NCI-H128 (cell line): ENCODE data around the gene S100A16.

ENCODE experiments used
- DNase-seq: peaks from one replicate; lab custom pipeline; 2025; ENCODE audit not compliant: unreplicated experiment; lab: John Stamatoyannopoulos, UW

The S100A16 gene

GRCh38 chr1:153616144-153616916 is 3.4 kb upstream of the S100A16 start, which contains the start of gene S100A14:
Gene S100A14, minus strand, starts transcription at chr1:153616325. Its CDS starts 467 bp downstream, at chr1:153615858.
- DNase-seq, result no peak

- no peak for DNase-seq
Measured at GRCh38 chr1:153615406-153615805, 2.5 kb upstream of the S100A16 start.

GRCh38 chr1:153614906-153615305 is 2.0 kb upstream of the S100A16 start:
- no peak for DNase-seq

GRCh38 chr1:153614189-153614900 is 1.4 kb upstream of the S100A16 start:
- no peak for DNase-seq

GRCh38 chr1:153613406-153613805 is 469 bp upstream of the S100A16 start:
- no peak for DNase-seq

- no peak for DNase-seq
Measured at GRCh38 chr1:153612111-153612754, 704 bp downstream of the S100A16 start.

- no peak for DNase-seq
Measured at GRCh38 chr1:153611356-153611755, 1.6 kb downstream of the S100A16 start.

- no peak for DNase-seq
Measured at GRCh38 chr1:153610811-153611301, 2.1 kb downstream of the S100A16 start.

- no peak for DNase-seq
Measured at GRCh38 chr1:153610334-153610733, 2.6 kb downstream of the S100A16 start.

GRCh38 chr1:153609585-153609907 is 3.4 kb downstream of the S100A16 start:
- no peak for DNase-seq

GRCh38 chr1:153608742-153609584 is 4.0 kb downstream of the S100A16 start:
- DNase-seq, result no peak

- DNase-seq, result no peak
Measured at GRCh38 chr1:153608089-153608682, 4.8 kb downstream of the S100A16 start.

GRCh38 chr1:153607381-153607780 is 5.6 kb downstream of the S100A16 start:
- no peak for DNase-seq

- no peak for DNase-seq
Measured at GRCh38 chr1:153606194-153606593, 6.7 kb downstream of the S100A16 start.

GRCh38 chr1:153602749-153603148 is 10.2 kb downstream of the S100A16 start:
- no peak for DNase-seq

- DNase-seq, result no peak
Measured at GRCh38 chr1:153599847-153600246, 13.1 kb downstream of the S100A16 start.

- DNase-seq, result no peak
Measured at GRCh38 chr1:153598309-153599172, 14.4 kb downstream of the S100A16 start.

GRCh38 chr1:153597206-153597605 is 15.7 kb downstream of the S100A16 start:
- DNase-seq, result no peak

- DNase-seq, result no peak
Measured at GRCh38 chr1:153592748-153593147, 20.2 kb downstream of the S100A16 start.

GRCh38 chr1:153588482-153588881 is 24.5 kb downstream of the S100A16 start:
- no peak for DNase-seq
